Esophagus muscularis mucosa (tissue), 4 donors: ENCODE measurements around the gene ADCY10. TPM values are rescaled to one million over a fixed set of nuclear protein-coding genes. Genes with fewer than 3 reads are reported as not detected.

Source experiments
- DNase-seq: peaks from one replicate; pipeline ENCODE4 v3.0.0-alpha.2; 2017; ENCODE audit errors: extremely low spot score
- H3K27ac ChIP-seq, 4 donors: fragments of 200-600 bp; sonication (generic); replicated peaks in 1 of 4; 1 replicate in 3 of 4; 2 replicates in 1 of 4; pipeline ENCODE4 v1.5.1; 2016 to 2019; ENCODE audit warnings: mild to moderate bottlenecking in 1 of 4
- H3K27me3 ChIP-seq, 4 donors: fragments of 200-600 bp; sonication (generic); one replicate each; pipeline versions ENCODE4 v1.5.1 to v1.6.0; 2016 to 2019
- H3K36me3 ChIP-seq, 4 donors: fragments of 200-600 bp; sonication (generic); one replicate each; pipeline ENCODE4 v1.5.1; 2016 to 2019
- H3K4me1 ChIP-seq, 4 donors: fragments of 200-600 bp; sonication (generic); one replicate each; pipeline ENCODE4 v1.5.1; 2016 to 2019
- H3K4me3 ChIP-seq, 4 donors: fragments of 200-600 bp; sonication (generic); 1 replicate in 2 of 4; 2 replicates in 2 of 4; pipeline ENCODE4 v1.5.1; 2016 to 2019; ENCODE audit warnings: mild to moderate bottlenecking in 4 of 4, moderate library complexity in 1 of 4
- H3K9me3 ChIP-seq, 4 donors: fragments of 200-600 bp; sonication (generic); 1 replicate in 3 of 4; 2 replicates in 1 of 4; pipeline ENCODE4 v1.5.1; 2016 to 2019
- CTCF ChIP-seq, 3 experiments: fragments of 200-600 bp in 2 of 3; fragments of 450-650 bp in 1 of 3; sonication (generic) in 2 of 3; IDR thresholded peaks; one replicate each; pipeline ENCODE4 v1.5.1; 2017 to 2019; ENCODE audit warnings: antibody characterized with exemption in 3 of 3, mild to moderate bottlenecking in 2 of 3, moderate library complexity in 1 of 3
- EP300 ChIP-seq: sonication (generic); formaldehyde crosslinking; IDR thresholded peaks from one replicate; pipeline ENCODE4 v1.6.1; 2017; ENCODE audit warnings: antibody characterized with exemption
- POLR2A ChIP-seq: fragments of 450-650 bp; IDR thresholded peaks from one replicate; pipeline ENCODE4 v1.6.1; 2017; ENCODE audit warnings: antibody characterized with exemption, moderate library complexity, mild to moderate bottlenecking, low read depth
- POLR2AphosphoS5 ChIP-seq, 2 donors: sonication (generic); formaldehyde crosslinking; IDR thresholded peaks; one replicate each; pipeline ENCODE4 v1.6.1; 2017; ENCODE audit warnings: antibody characterized with exemption in 2 of 2
- WGBS: methylation state at CpG from one replicate; pipeline ENCODE4 v1.1.5; 2018; 5-methylcytosine and 5-hydroxymethylcytosine counted together
- intact Hi-C: fragments of 100-400 bp; cut with DNase I; formaldehyde crosslinking; loops from one replicate; pipeline ENCODE4 v1.15.1; 2023
- total RNA-seq, 4 donors: library from RNA; depleted of rRNA; stranded (reverse); fragments of >200 nt; gene quantifications; one replicate each; pipeline versions ENCODE4 v1.1.0 to v1.2.1, GENCODE V29; 2016

Gene ADCY10
- total RNA-seq, 4 donors from 2014 or later: under 0.01 to 0.29 (median 0.21) TPM

- intact Hi-C loops: no loop called here
- no peak overlapping the region for H3K27ac ChIP-seq
- no peak for DNase-seq
Observed at GRCh38 chr1:167881069-167881468, 32.9 kb downstream of the ADCY10 start.

DNA sequence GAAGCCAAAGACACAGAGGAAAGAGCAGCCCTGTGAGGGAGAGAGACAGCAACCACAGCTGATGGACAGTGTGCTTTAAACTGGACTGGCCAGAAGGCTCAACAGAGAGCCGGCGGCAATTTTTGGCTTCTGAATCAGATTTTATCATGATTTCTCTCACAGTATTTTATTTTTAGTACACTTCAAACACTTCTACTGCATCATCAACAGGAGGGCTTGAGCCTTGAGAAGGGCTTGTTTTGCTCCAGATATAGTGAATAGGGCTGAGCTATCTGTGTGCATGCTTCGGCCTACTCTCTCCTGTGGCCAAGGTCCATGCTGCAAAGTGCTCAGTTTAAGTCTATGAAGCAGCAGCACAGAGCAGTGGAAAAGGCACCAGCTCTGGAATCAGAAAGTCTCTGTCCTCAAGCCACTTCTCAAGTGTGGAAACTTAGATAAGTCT, 33.3 kb downstream of the ADCY10 start:
- 74% methylated on average over 3 of the region's 3 CpGs for WGBS
- intact Hi-C loops: no loop called here
- H3K27ac ChIP-seq: no peak overlapping the region
- no peak overlapping the region for H3K4me3 ChIP-seq
- H3K36me3 ChIP-seq: no peaks in the 10 kb centered on the region
- H3K9me3 ChIP-seq: no peaks in the 10 kb centered on the region
- no peaks in the 10 kb centered on the region for H3K4me1 ChIP-seq
- H3K27me3 ChIP-seq: no peaks in the 10 kb centered on the region
- no peak for DNase-seq
- TF ChIP-seq POLR2AphosphoS5 (IDR thresholded peaks at IDR 0.05): no peak
- TF ChIP-seq POLR2A: no peak
- no peak for TF ChIP-seq CTCF (IDR thresholded peaks at IDR 0.05)
- TF ChIP-seq EP300: no peak

More at GRCh38 chr1:167881069-167881468, 32.9 kb downstream of the ADCY10 start:
- TF ChIP-seq POLR2A: no peak
- no peak for TF ChIP-seq CTCF (IDR thresholded peaks at IDR 0.05)
- TF ChIP-seq EP300: no peak
- no peak for TF ChIP-seq POLR2AphosphoS5 (IDR thresholded peaks at IDR 0.05)
- Histone ChIP-seq H3K27me3 (no peaks in the 10 kb centered on the region), H3K9me3 (no peaks in the 10 kb centered on the region), H3K4me1 (no peaks in the 10 kb centered on the region), H3K36me3 (no peaks in the 10 kb centered on the region), H3K4me3 (no peak overlapping the region)

DNA sequence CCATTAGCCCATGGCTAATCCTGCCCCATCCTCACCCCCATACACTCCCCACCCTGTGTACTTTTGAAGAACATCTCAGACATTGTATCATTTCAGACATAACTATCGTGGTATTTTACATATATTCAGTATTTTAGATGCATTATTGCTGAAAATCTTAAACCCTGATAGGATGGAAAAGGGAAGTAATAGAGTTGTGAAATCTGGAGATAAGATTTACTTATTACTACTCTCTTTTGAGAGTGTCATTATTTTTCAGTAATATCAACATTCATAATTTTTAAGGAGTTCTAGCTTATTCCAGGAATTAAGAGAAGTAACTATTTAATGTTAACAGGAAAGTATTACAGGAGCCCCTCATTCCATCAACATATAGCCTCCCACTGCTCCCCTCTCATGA, 34.4 kb downstream of the ADCY10 start:
- 85% methylated on average over 1 of the region's 1 CpG for WGBS
- TF ChIP-seq POLR2A (no peak), EP300 (no peak), POLR2AphosphoS5 (IDR thresholded peaks at IDR 0.05) (no peak), CTCF (IDR thresholded peaks at IDR 0.05) (no peak)
- no peaks in the 10 kb centered on the region for H3K4me1 ChIP-seq
- H3K27ac ChIP-seq: no peak overlapping the region
- no peak overlapping the region for H3K4me3 ChIP-seq
- DNase-seq: no peak
- no peaks in the 10 kb centered on the region for H3K9me3 ChIP-seq
- no peaks in the 10 kb centered on the region for H3K27me3 ChIP-seq
- H3K36me3 ChIP-seq: no peaks in the 10 kb centered on the region
- intact Hi-C loops: no loop called here

GRCh38 chr1:167878372-167879160, 35.4 kb downstream of the ADCY10 start:
- WGBS: 98% methylated on average over 7 of the region's 7 CpGs
- Histone ChIP-seq H3K9me3 (no peaks in the 10 kb centered on the region), H3K4me1 (no peaks in the 10 kb centered on the region), H3K27me3 (no peaks in the 10 kb centered on the region), H3K4me3 (no peak overlapping the region), H3K27ac (no peak overlapping the region), H3K36me3 (no peaks in the 10 kb centered on the region)
- intact Hi-C loops: no loop called here
- no peak for DNase-seq
- TF ChIP-seq EP300 (no peak), POLR2A (no peak), CTCF (IDR thresholded peaks at IDR 0.05) (no peak), POLR2AphosphoS5 (IDR thresholded peaks at IDR 0.05) (no peak)
